ENCODE measurements around the gene ZNF777.
"Not testable (repeated sequence)": the region's sequence is repeated elsewhere in the genome, so short reads cannot be mapped to it uniquely, and the experiment has no call there.

Gene ZNF777

GRCh38 chr7:149450821-149451220, 10.0 kb downstream of the ZNF777 start:
- TF ChIP-seq CTCF (IDR thresholded peaks at IDR 0.05; ENCODE audit: borderline replicate concordance, insufficient read depth, low read depth, low read length), result no peak
- H3K4me3 ChIP-seq (ENCODE audit: low read depth, low read length), result no peak overlapping the region

- H3K4me3 ChIP-seq (ENCODE audit: low read depth, low read length), result no peak overlapping the region
- TF ChIP-seq CTCF (IDR thresholded peaks at IDR 0.05; ENCODE audit: borderline replicate concordance, insufficient read depth, low read depth, low read length), result no peak
Measured at GRCh38 chr7:149449897-149450296, 11.0 kb downstream of the ZNF777 start.

GRCh38 chr7:149448961-149449360, 11.9 kb downstream of the ZNF777 start:
- no peak overlapping the region for H3K4me3 ChIP-seq (ENCODE audit: low read depth, low read length)
- TF ChIP-seq CTCF (IDR thresholded peaks at IDR 0.05; ENCODE audit: borderline replicate concordance, insufficient read depth, low read depth, low read length), result no peak

GRCh38 chr7:149446026-149446425, 14.8 kb downstream of the ZNF777 start:
- not testable (repeated sequence) for H3K4me3 ChIP-seq (ENCODE audit: low read depth, low read length)

GRCh38 chr7:149444287-149444686, 16.6 kb downstream of the ZNF777 start:
- H3K4me3 ChIP-seq (ENCODE audit: low read depth, low read length), result no peak overlapping the region
- no peak for TF ChIP-seq CTCF (IDR thresholded peaks at IDR 0.05; ENCODE audit: borderline replicate concordance, insufficient read depth, low read depth, low read length)

- no peak overlapping the region for H3K4me3 ChIP-seq (ENCODE audit: low read depth, low read length)
- TF ChIP-seq CTCF (IDR thresholded peaks at IDR 0.05; ENCODE audit: borderline replicate concordance, insufficient read depth, low read depth, low read length), result no peak
Measured at GRCh38 chr7:149443523-149443922, 17.3 kb downstream of the ZNF777 start.

DNA sequence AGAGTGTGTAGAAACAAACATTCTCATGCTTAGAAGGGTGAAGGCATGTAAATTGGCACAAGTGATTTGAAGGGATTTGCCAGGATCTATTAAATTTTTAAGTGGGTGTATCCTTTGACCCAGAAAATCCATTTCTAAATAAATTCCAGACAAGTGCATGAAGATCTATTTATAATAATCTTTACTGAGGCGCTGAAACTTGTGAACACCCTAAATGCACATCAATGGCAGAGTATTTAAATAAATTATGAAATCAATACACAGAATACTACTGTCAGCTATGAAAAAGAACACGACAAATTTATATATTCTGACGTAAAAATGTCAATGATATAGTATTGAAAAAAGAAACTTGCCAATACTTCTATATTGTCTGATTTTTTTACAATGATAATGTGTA, 17.9 kb downstream of the ZNF777 start:
- no peak for TF ChIP-seq CTCF (IDR thresholded peaks at IDR 0.05; ENCODE audit: borderline replicate concordance, insufficient read depth, low read depth, low read length)
- no peak overlapping the region for H3K4me3 ChIP-seq (ENCODE audit: low read depth, low read length)

GRCh38 chr7:149440222-149440621, 20.6 kb downstream of the ZNF777 start:
- TF ChIP-seq CTCF (IDR thresholded peaks at IDR 0.05; ENCODE audit: borderline replicate concordance, insufficient read depth, low read depth, low read length), result no peak

More at GRCh38 chr7:149440222-149440621, 20.6 kb downstream of the ZNF777 start:
- no peak overlapping the region for H3K4me3 ChIP-seq (ENCODE audit: low read depth, low read length)
